SK-N-SH (cell line): Measurements from ENCODE around the gene ARPC4. TPM values are rescaled to one million over a fixed set of nuclear protein-coding genes. Genes with fewer than 3 reads are reported as not detected.

ENCODE experiments used
- CTCF ChIA-PET: fragments of 300-600, 350-600 bp; formaldehyde crosslinking; extraction: SDS; loops from one replicate; lab custom pipeline; 2021; lab: Yijun Ruan, JAX
- POLR2A ChIA-PET: fragments of 350-600 bp; sonication (Branson Sonifier 250); formaldehyde crosslinking; extraction: SDS; loops from one replicate; lab custom pipeline; 2020; ENCODE audit warnings: antibody characterized with exemption, inconsistent platforms; lab: Yijun Ruan, JAX
- DNase-seq: peaks from one replicate; pipeline ENCODE4 v3.0.0; 2012
- H2AFZ ChIP-seq: fragments of 200-600 bp; sonication (generic); 2 replicates; pipeline ENCODE4 v1.8.1; 2016; ENCODE audit warnings: antibody characterized with exemption, mild to moderate bottlenecking, low read depth
- H3F3A ChIP-seq: fragments of 200-600 bp; sonication (generic); replicated peaks from 2 replicates; pipeline ENCODE3; 2016; ENCODE audit warnings: antibody characterized with exemption, mild to moderate bottlenecking; ENCODE audit not compliant: insufficient read depth
- H3K27ac ChIP-seq, 2 experiments: fragments of 200-500 bp in 1 of 2; fragments of 200-600 bp in 1 of 2; sonication (Bioruptor generic) in 1 of 2; sonication (generic), shearing (Covaris generic) in 1 of 2; 2 replicates each; pipeline versions ENCODE4 v1.5.1 to v1.6.1; 2014 to 2016; ENCODE audit warnings: low read depth in 2 of 2, inconsistent platforms in 1 of 2, low read length in 1 of 2, mild to moderate bottlenecking in 1 of 2, mixed read lengths in 1 of 2
- H3K27me3 ChIP-seq: fragments of 200-600 bp; sonication (generic), shearing (Covaris generic); 2 replicates; pipeline ENCODE4 v1.6.1; 2016; ENCODE audit warnings: mixed run types; ENCODE audit not compliant: insufficient read depth
- H3K36me3 ChIP-seq, 2 experiments: fragments of 200-500 bp in 1 of 2; fragments of 200-600 bp in 1 of 2; sonication (Bioruptor generic) in 1 of 2; sonication (generic) in 1 of 2; replicated peaks in 1 of 2; 2 replicates each; pipeline versions ENCODE3 to v1.5.1; 2014 to 2016; ENCODE audit warnings: low read length in 1 of 2, mild to moderate bottlenecking in 1 of 2; ENCODE audit not compliant: insufficient read depth in 2 of 2, control insufficient read depth in 1 of 2
- H3K4me1 ChIP-seq, 2 experiments: fragments of 200-500 bp in 1 of 2; fragments of 200-600 bp in 1 of 2; sonication (Bioruptor generic) in 1 of 2; sonication (generic), shearing (Covaris generic) in 1 of 2; 2 replicates each; pipeline versions ENCODE4 v1.5.1 to v1.6.1; 2014 to 2016; ENCODE audit warnings: low read depth in 1 of 2, low read length in 1 of 2, mixed run types in 1 of 2; ENCODE audit not compliant: insufficient read depth in 2 of 2, control insufficient read depth in 1 of 2
- H3K4me2 ChIP-seq: fragments of 200-600 bp; sonication (generic), shearing (Covaris generic); 2 replicates; pipeline ENCODE4 v1.6.1; 2017; ENCODE audit warnings: mixed run types
- H3K4me3 ChIP-seq, 2 experiments: fragments of 200-500 bp in 1 of 2; fragments of 200-600 bp in 1 of 2; sonication (Bioruptor generic) in 1 of 2; sonication (generic), shearing (Covaris generic) in 1 of 2; 2 replicates each; pipeline versions ENCODE4 v1.5.1 to v1.8.1; 2014 to 2016; ENCODE audit warnings: low read depth in 2 of 2, inconsistent platforms in 1 of 2, low read length in 1 of 2, mild to moderate bottlenecking in 1 of 2, mixed read lengths in 1 of 2, moderate library complexity in 1 of 2
- H3K79me2 ChIP-seq: fragments of 200-600 bp; sonication (generic); 2 replicates; pipeline ENCODE4 v1.8.1; 2017; ENCODE audit warnings: mild to moderate bottlenecking; ENCODE audit not compliant: insufficient read depth
- H3K9ac ChIP-seq: fragments of 200-600 bp; sonication (generic); 2 replicates; pipeline ENCODE4 v1.6.1; 2017; ENCODE audit warnings: mixed run types
- H3K9me2 ChIP-seq: fragments of 200-600 bp; sonication (generic); 2 replicates; pipeline ENCODE4 v1.6.1; 2017; ENCODE audit warnings: mixed run types
- H3K9me3 ChIP-seq: fragments of 200-600 bp; sonication (generic); 2 replicates; pipeline ENCODE4 v1.6.1; 2017; ENCODE audit warnings: mixed run types, mild to moderate bottlenecking, moderate library complexity
- H4K20me1 ChIP-seq: fragments of 200-600 bp; sonication (generic); 2 replicates; pipeline ENCODE4 v1.6.1; 2017; ENCODE audit warnings: mild to moderate bottlenecking, mixed run types; ENCODE audit not compliant: insufficient read depth
- ELF1 ChIP-seq: IDR thresholded peaks from 2 replicates; pipeline ENCODE4 v1.4.0; 2012
- FOSL2 ChIP-seq: IDR thresholded peaks from 2 replicates; pipeline ENCODE4 v1.4.0; 2012; ENCODE audit warnings: low read depth, mild to moderate bottlenecking, moderate library complexity, borderline replicate concordance
- FOXM1 ChIP-seq: IDR thresholded peaks from 2 replicates; pipeline ENCODE4 v1.4.0; 2012; ENCODE audit warnings: low read depth, mild to moderate bottlenecking
- GATA2 ChIP-seq: sonication (generic); formaldehyde crosslinking; IDR thresholded peaks from 2 replicates; pipeline ENCODE4 v1.5.0; 2020; ENCODE audit warnings: mild to moderate bottlenecking, missing genetic modification reagents
- MEF2A ChIP-seq: IDR thresholded peaks from 2 replicates; pipeline ENCODE4 v1.4.0; 2012; ENCODE audit warnings: low read depth, borderline replicate concordance
- POLR2AphosphoS5 ChIP-seq: IDR thresholded peaks from 2 replicates; pipeline ENCODE4 v1.6.1; 2012; ENCODE audit warnings: low read depth, low read length
- RCOR1 ChIP-seq: fragments of 150-350 bp; IDR thresholded peaks from 2 replicates; pipeline ENCODE4 v1.6.1; 2017; ENCODE audit warnings: antibody characterized with exemption, low read length
- RFX5 ChIP-seq: IDR thresholded peaks from 2 replicates; pipeline ENCODE4 v1.6.1; 2012; ENCODE audit warnings: mild to moderate bottlenecking, improper control_type of control experiment, low read length
- RXRA ChIP-seq: IDR thresholded peaks from 2 replicates; pipeline ENCODE4 v1.4.0; 2012; ENCODE audit warnings: low read depth, mild to moderate bottlenecking, borderline replicate concordance
- TAF1 ChIP-seq: IDR thresholded peaks from 2 replicates; pipeline ENCODE4 v1.6.1; 2012; ENCODE audit warnings: low read depth, mild to moderate bottlenecking, low read length, moderate library complexity, borderline replicate concordance
- YY1 ChIP-seq: IDR thresholded peaks from 2 replicates; pipeline ENCODE4 v1.4.0; 2012; ENCODE audit warnings: low read depth, mild to moderate bottlenecking
- WGBS: methylation state at CpG from one replicate; pipeline ENCODE4 v1.1.6; 2017; ENCODE audit warnings: low lambda C conversion rate; 5-methylcytosine and 5-hydroxymethylcytosine counted together
- polyA plus RNA-seq, 3 experiments: library from polyadenylated mRNA; depleted of rRNA; stranded (reverse); fragments of >200 nt; gene quantifications; 2 replicates each; pipeline ENCODE4 v1.2.3, GENCODE V29; 2012
- TF ChIP-seq, protein P1 (sequence below): fragments of 150-350 bp; IDR thresholded peaks from 2 replicates; pipeline ENCODE4 v1.6.1; 2017; ENCODE audit warnings: antibody characterized with exemption, low read length, low read depth, borderline replicate concordance
- TF ChIP-seq, protein P2 (sequence below): fragments of 200-600 bp; sonication (generic); IDR thresholded peaks from 2 replicates; pipeline ENCODE4 v1.6.1; 2017; ENCODE audit warnings: antibody characterized with exemption, mild to moderate bottlenecking, moderate library complexity

ARPC4 gene
- polyA plus RNA-seq, 1 of the 3 experiments (the other 2 are of a cell fraction): 233 TPM

DNA sequence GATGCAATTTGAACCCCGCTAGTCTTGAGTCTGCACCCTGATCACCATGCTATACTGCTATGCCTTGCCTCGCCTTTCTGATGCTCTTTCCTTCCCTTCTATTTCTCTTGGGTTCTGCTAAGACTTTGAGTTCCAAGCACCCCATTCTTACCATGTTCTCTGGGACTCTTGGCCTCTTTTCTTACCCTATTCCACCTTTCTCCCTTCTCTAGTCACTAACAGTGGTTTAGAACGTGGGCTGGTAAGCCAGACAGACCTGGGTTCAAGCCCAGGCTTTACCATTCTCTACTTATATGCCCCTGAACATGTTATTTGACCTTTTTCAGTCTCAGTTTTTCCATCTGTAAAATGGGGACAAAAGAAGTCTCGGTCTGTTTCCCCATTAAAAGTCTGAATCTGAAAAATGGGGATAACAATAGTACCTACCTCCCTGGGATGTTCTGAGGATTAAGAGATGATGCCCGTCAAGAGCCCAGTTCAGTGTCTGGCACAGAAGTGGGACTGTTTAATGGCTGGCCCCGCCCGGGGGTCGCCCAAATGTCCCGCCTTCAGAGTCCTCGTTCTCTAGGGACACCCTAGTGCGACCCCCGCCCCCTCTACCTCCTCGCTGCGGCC is 985 bp upstream of the ARPC4 start:
- TF ChIP-seq RCOR1 (no peak), TAF1 (no peak), FOXM1 (no peak), GATA2 (CRISPR knock-in tag) (no peak), POLR2AphosphoS5 (no peak), FOSL2 (no peak), RXRA (no peak), RFX5 (no peak), ELF1 (no peak), YY1 (no peak), MEF2A (no peak)
- TF ChIP-seq, protein P1, sequence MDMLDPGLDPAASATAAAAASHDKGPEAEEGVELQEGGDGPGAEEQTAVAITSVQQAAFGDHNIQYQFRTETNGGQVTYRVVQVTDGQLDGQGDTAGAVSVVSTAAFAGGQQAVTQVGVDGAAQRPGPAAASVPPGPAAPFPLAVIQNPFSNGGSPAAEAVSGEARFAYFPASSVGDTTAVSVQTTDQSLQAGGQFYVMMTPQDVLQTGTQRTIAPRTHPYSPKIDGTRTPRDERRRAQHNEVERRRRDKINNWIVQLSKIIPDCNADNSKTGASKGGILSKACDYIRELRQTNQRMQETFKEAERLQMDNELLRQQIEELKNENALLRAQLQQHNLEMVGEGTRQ: no peak
- TF ChIP-seq, protein P2, sequence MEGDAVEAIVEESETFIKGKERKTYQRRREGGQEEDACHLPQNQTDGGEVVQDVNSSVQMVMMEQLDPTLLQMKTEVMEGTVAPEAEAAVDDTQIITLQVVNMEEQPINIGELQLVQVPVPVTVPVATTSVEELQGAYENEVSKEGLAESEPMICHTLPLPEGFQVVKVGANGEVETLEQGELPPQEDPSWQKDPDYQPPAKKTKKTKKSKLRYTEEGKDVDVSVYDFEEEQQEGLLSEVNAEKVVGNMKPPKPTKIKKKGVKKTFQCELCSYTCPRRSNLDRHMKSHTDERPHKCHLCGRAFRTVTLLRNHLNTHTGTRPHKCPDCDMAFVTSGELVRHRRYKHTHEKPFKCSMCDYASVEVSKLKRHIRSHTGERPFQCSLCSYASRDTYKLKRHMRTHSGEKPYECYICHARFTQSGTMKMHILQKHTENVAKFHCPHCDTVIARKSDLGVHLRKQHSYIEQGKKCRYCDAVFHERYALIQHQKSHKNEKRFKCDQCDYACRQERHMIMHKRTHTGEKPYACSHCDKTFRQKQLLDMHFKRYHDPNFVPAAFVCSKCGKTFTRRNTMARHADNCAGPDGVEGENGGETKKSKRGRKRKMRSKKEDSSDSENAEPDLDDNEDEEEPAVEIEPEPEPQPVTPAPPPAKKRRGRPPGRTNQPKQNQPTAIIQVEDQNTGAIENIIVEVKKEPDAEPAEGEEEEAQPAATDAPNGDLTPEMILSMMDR: no peak
- no peaks in the 10 kb centered on the region for H3F3A ChIP-seq
- no peaks in the 10 kb centered on the region for H3K9me3 ChIP-seq
- peaks cover 10 to 13% of the 10 kb centered on the region in 2 experiments; a peak in 1 of 4 replicates for H3K4me1 ChIP-seq
- CTCF ChIA-PET: interaction anchor here (1.1 kb wide), 1 partner anchor 11 kb away, joined by 3 read pairs; no protein-coding TSS in a partner anchor
- peaks cover 12% of the 10 kb centered on the region; the same call in 1 of the 2 replicates for H4K20me1 ChIP-seq
- POLR2A ChIA-PET: interaction anchor here (0.9 to 1.3 kb wide), 8 partner anchors 8 to 195 kb away, joined by 3 to 9 read pairs (median 4); partner anchors contain the start of genes EMC3, OGG1 and RPUSD3
- H3K4me2 ChIP-seq: peak overlapping the region; percentile 83
- no peaks in the 10 kb centered on the region for H3K9me2 ChIP-seq
- peaks cover 36 to 38% of the 10 kb centered on the region in 2 experiments for H3K36me3 ChIP-seq
- H3K4me3 ChIP-seq: peak overlapping the region; percentile 82 to 96
- no peaks in the 10 kb centered on the region for H3K27me3 ChIP-seq
- H2AFZ ChIP-seq: peak overlapping the region; percentile 73
- H3K9ac ChIP-seq: peak overlapping the region; percentile 98
- H3K27ac ChIP-seq: peak overlapping the region; percentile 91 to 97
- DNase-seq: no peak
- peaks cover 62% of the 10 kb centered on the region for H3K79me2 ChIP-seq
- WGBS: 27% methylated on average over 7 of the region's 14 CpGs
